Measurements from ENCODE around the gene PDPN.

PDPN gene

DNA sequence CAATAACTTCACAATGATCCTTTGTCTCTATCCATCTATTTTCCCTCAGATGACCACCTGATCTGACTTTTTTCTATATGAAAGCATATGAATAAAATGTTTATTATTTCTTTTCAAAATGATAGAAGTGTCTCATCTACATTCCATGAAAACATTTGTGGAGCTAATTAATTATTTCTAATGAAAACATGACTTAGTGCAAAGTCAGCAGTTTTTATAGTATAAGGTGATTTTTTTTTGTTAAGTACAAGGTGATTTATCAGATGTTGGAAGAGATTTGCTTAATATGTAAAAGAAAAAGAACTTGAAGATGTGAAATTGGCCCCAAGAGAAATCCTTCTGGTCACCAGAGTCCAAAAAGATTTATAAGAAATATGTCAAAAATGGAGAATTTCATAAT, 43.5 kb downstream of the PDPN start:
- Histone ChIP-seq H3K4me1 (ENCODE audit: control insufficient read depth, insufficient read depth, low read length) (no peaks in the 10 kb centered on the region), H3K9me3 (ENCODE audit: control insufficient read depth, low read length) (no peaks in the 10 kb centered on the region), H3K27me3 (ENCODE audit: control insufficient read depth, insufficient read depth, low read length, poor library complexity, severe bottlenecking) (no peaks in the 10 kb centered on the region), H3K36me3 (ENCODE audit: control insufficient read depth, insufficient read depth, low read length) (no peaks in the 10 kb centered on the region), H3K4me3 (ENCODE audit: insufficient read depth, low read depth, low read length) (no peak overlapping the region), H3K27ac (ENCODE audit: insufficient read depth, low read depth, low read length, poor library complexity, severe bottlenecking) (no peak overlapping the region)

- Histone ChIP-seq H3K27me3 (ENCODE audit: control insufficient read depth, insufficient read depth, low read length, poor library complexity, severe bottlenecking) (no peaks in the 10 kb centered on the region), H3K4me1 (ENCODE audit: control insufficient read depth, insufficient read depth, low read length) (no peaks in the 10 kb centered on the region), H3K9me3 (ENCODE audit: control insufficient read depth, low read length) (no peaks in the 10 kb centered on the region), H3K4me3 (ENCODE audit: insufficient read depth, low read depth, low read length) (no peak overlapping the region), H3K36me3 (ENCODE audit: control insufficient read depth, insufficient read depth, low read length) (no peaks in the 10 kb centered on the region), H3K27ac (ENCODE audit: insufficient read depth, low read depth, low read length, poor library complexity, severe bottlenecking) (no peak overlapping the region)
- 89 to 93% methylated on average over 3 of the region's 3 CpGs for WGBS, 2 experiments
Observed at GRCh38 chr1:13628218-13628617, 44.6 kb downstream of the PDPN start.

DNA sequence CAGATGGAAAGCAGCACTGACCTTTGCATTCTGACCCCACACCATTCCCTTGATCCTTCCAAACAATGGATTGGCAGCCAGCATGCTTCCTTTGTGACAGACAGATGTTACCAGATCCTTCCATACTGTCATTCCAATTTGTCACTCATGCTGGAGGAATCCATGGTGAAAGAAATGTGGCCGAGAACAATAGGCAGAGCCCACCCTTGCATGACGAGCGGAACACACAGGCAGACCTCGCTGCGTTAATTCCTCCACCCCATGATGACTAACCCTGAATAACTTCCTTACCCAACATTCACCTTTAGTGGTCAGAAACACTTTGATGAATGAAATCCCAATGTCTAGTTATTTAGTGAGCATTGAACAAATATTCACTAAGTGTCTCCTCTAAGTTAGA, 45.1 kb downstream of the PDPN start:
- Histone ChIP-seq H3K4me1 (ENCODE audit: control insufficient read depth, insufficient read depth, low read length) (no peaks in the 10 kb centered on the region), H3K27ac (ENCODE audit: insufficient read depth, low read depth, low read length, poor library complexity, severe bottlenecking) (no peak overlapping the region), H3K4me3 (ENCODE audit: insufficient read depth, low read depth, low read length) (no peak overlapping the region), H3K27me3 (ENCODE audit: control insufficient read depth, insufficient read depth, low read length, poor library complexity, severe bottlenecking) (no peaks in the 10 kb centered on the region), H3K36me3 (ENCODE audit: control insufficient read depth, insufficient read depth, low read length) (no peaks in the 10 kb centered on the region), H3K9me3 (ENCODE audit: control insufficient read depth, low read length) (no peaks in the 10 kb centered on the region)
- WGBS, 2 experiments, result 49 to 71% methylated on average over 5 of the region's 5 CpGs

DNA sequence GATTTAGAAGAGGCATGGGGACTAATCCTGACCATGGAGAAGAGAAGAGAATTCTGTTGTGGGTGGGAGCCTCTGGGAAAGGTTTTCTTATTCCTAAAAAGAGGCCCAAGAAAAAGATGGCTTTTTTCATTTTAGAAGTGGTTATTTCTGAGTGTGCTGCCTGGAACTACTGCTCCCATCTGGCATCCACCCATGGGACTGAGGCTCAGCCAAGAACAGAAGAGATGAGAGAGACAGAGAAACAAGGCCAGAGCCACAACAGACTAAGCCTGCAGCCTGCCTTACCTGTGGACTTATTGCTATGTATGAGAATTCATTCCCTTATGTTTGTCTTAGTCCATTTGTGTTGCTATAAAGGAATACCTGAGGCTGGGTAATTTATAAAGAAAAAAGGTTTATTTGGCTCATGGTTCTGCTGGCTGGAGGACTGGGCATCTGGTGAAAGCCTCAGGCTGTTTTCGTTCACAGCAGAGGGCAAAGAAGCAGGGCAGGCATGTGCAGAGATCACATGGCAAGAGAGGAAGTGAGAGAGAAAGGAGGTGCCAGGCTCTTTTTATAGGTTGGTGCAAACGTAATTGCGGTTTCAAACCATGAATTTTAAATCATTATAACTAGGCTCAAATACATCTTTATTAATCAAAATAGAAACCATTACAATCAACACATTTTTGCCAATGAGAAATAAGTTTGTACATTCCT, 58.8 kb downstream of the PDPN start:
- H3K4me3 ChIP-seq (ENCODE audit: insufficient read depth, low read depth, low read length), result no peak overlapping the region
- no peaks in the 10 kb centered on the region for H3K4me1 ChIP-seq (ENCODE audit: control insufficient read depth, insufficient read depth, low read length)
- 89 to 96% methylated on average over 3 of the region's 3 CpGs for WGBS, 2 experiments
- no peaks in the 10 kb centered on the region for H3K27me3 ChIP-seq (ENCODE audit: control insufficient read depth, insufficient read depth, low read length, poor library complexity, severe bottlenecking)
- no peaks in the 10 kb centered on the region for H3K36me3 ChIP-seq (ENCODE audit: control insufficient read depth, insufficient read depth, low read length)
- H3K9me3 ChIP-seq (ENCODE audit: control insufficient read depth, low read length), result no peaks in the 10 kb centered on the region
- H3K27ac ChIP-seq (ENCODE audit: insufficient read depth, low read depth, low read length, poor library complexity, severe bottlenecking), result no peak overlapping the region

DNA sequence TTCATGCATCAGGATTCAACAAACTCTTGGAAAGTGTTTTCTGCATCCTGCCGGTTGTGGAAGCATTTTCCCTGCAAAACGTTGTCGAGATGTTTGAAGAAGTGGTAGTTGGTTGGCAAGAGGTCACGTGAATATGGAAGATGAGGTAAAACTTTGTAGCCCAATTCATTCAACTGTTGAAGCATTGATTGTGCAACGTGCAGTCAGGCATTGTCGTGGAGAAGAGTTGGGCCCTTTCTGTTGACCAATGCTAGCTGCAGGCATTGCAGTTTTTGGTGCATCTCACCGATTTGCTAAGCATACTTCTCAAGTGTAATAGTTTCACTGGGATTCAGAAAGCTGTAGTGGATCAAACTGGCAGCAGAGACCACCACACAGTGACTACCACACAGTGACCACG, 59.4 kb downstream of the PDPN start:
- Histone ChIP-seq H3K27me3 (ENCODE audit: control insufficient read depth, insufficient read depth, low read length, poor library complexity, severe bottlenecking) (no peaks in the 10 kb centered on the region), H3K27ac (ENCODE audit: insufficient read depth, low read depth, low read length, poor library complexity, severe bottlenecking) (no peak overlapping the region), H3K36me3 (ENCODE audit: control insufficient read depth, insufficient read depth, low read length) (no peaks in the 10 kb centered on the region), H3K9me3 (ENCODE audit: control insufficient read depth, low read length) (no peaks in the 10 kb centered on the region), H3K4me1 (ENCODE audit: control insufficient read depth, insufficient read depth, low read length) (no peaks in the 10 kb centered on the region), H3K4me3 (ENCODE audit: insufficient read depth, low read depth, low read length) (no peak overlapping the region)
- 92 to 94% methylated on average over 8 of the region's 8 CpGs for WGBS, 2 experiments

- no peaks in the 10 kb centered on the region for H3K36me3 ChIP-seq (ENCODE audit: control insufficient read depth, insufficient read depth, low read length)
- H3K4me1 ChIP-seq (ENCODE audit: control insufficient read depth, insufficient read depth, low read length), result no peaks in the 10 kb centered on the region
- 94 to 97% methylated on average over 7 of the region's 7 CpGs for WGBS, 2 experiments
- H3K9me3 ChIP-seq (ENCODE audit: control insufficient read depth, low read length), result no peaks in the 10 kb centered on the region
- H3K27ac ChIP-seq (ENCODE audit: insufficient read depth, low read depth, low read length, poor library complexity, severe bottlenecking), result no peak overlapping the region
- H3K4me3 ChIP-seq (ENCODE audit: insufficient read depth, low read depth, low read length), result no peak overlapping the region
- H3K27me3 ChIP-seq (ENCODE audit: control insufficient read depth, insufficient read depth, low read length, poor library complexity, severe bottlenecking), result no peaks in the 10 kb centered on the region
Observed at GRCh38 chr1:13646521-13646920, 62.9 kb downstream of the PDPN start.

DNA sequence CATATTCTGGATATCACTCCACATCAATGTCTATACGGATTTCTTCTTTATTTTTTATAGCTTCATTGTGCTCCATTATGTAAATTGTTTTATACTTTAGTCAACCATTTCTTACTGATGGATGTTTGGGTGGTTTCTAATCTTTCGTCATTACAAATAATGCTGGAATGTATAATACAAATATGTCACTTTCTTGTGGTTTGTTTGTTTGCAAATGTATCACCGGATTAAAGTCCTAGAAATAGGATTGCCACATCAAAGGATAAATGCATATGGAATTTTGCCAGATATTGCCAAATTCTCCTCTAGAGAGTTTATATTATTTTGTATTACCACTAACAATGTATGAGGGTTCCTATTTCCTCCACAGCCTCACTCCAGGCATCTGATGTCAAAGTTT, 67.6 kb downstream of the PDPN start:
- Histone ChIP-seq H3K36me3 (ENCODE audit: control insufficient read depth, insufficient read depth, low read length) (no peaks in the 10 kb centered on the region), H3K4me3 (ENCODE audit: insufficient read depth, low read depth, low read length) (no peak overlapping the region), H3K9me3 (ENCODE audit: control insufficient read depth, low read length) (no peaks in the 10 kb centered on the region), H3K27me3 (ENCODE audit: control insufficient read depth, insufficient read depth, low read length, poor library complexity, severe bottlenecking) (no peaks in the 10 kb centered on the region), H3K27ac (ENCODE audit: insufficient read depth, low read depth, low read length, poor library complexity, severe bottlenecking) (no peak overlapping the region), H3K4me1 (ENCODE audit: control insufficient read depth, insufficient read depth, low read length) (no peaks in the 10 kb centered on the region)
- 90% methylated on average over 1 of the region's 3 CpGs; no CpG with 5 or more reads in 1 of the 2 experiments for WGBS, 2 experiments

DNA sequence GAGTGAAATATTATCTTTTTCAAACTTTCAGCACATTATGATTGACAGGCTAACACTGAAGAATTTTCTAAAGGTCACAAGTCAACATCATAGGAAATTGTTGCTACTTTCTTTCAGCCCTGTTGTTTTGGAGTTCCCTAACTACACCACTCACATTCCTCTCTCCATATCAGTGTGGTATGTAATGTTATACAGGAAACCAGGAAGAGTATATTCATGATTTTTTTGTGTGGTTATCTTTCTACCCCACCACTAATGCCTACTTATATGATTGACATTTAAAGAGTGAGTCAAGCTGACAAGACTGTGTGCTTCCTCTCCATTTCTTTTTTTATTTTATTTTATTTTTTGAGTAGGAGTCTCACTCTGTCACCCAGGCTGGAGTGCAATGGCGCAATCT, 68.6 kb downstream of the PDPN start:
- Histone ChIP-seq H3K4me1 (ENCODE audit: control insufficient read depth, insufficient read depth, low read length) (no peaks in the 10 kb centered on the region), H3K4me3 (ENCODE audit: insufficient read depth, low read depth, low read length) (no peak overlapping the region), H3K9me3 (ENCODE audit: control insufficient read depth, low read length) (no peaks in the 10 kb centered on the region), H3K27ac (ENCODE audit: insufficient read depth, low read depth, low read length, poor library complexity, severe bottlenecking) (no peak overlapping the region), H3K36me3 (ENCODE audit: control insufficient read depth, insufficient read depth, low read length) (no peaks in the 10 kb centered on the region), H3K27me3 (ENCODE audit: control insufficient read depth, insufficient read depth, low read length, poor library complexity, severe bottlenecking) (no peaks in the 10 kb centered on the region)
- 95% methylated on average over 1 of the region's 1 CpG for WGBS, 2 experiments

DNA sequence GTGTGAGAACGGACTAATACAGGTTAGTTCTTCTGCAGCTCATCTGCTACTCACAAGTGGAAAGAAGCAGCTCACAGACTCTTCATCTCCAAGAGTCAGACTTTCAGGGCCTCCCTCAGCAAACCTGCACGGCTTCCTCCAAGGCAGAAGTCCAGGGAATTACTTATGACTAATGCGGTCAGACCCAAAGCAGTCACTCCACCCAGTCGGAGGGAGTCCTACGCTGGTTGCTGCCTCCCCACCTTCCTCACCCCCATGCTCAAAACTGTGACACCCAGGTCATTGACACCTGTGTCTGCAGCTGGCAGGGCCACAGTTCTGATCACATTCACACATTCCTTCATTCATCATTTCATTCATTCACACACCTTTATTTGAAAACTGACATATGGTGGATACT, 77.9 kb downstream of the PDPN start:
- Histone ChIP-seq H3K27me3 (ENCODE audit: control insufficient read depth, insufficient read depth, low read length, poor library complexity, severe bottlenecking) (no peaks in the 10 kb centered on the region), H3K27ac (ENCODE audit: insufficient read depth, low read depth, low read length, poor library complexity, severe bottlenecking) (no peak overlapping the region), H3K9me3 (ENCODE audit: control insufficient read depth, low read length) (no peaks in the 10 kb centered on the region), H3K4me3 (ENCODE audit: insufficient read depth, low read depth, low read length) (no peak overlapping the region), H3K4me1 (ENCODE audit: control insufficient read depth, insufficient read depth, low read length) (no peaks in the 10 kb centered on the region), H3K36me3 (ENCODE audit: control insufficient read depth, insufficient read depth, low read length) (no peaks in the 10 kb centered on the region)
- 93 to 95% methylated on average over 5 of the region's 5 CpGs for WGBS, 2 experiments

- Histone ChIP-seq H3K27me3 (ENCODE audit: control insufficient read depth, insufficient read depth, low read length, poor library complexity, severe bottlenecking) (no peaks in the 10 kb centered on the region), H3K4me3 (ENCODE audit: insufficient read depth, low read depth, low read length) (no peak overlapping the region), H3K9me3 (ENCODE audit: control insufficient read depth, low read length) (no peaks in the 10 kb centered on the region), H3K4me1 (ENCODE audit: control insufficient read depth, insufficient read depth, low read length) (no peaks in the 10 kb centered on the region), H3K36me3 (ENCODE audit: control insufficient read depth, insufficient read depth, low read length) (no peaks in the 10 kb centered on the region), H3K27ac (ENCODE audit: insufficient read depth, low read depth, low read length, poor library complexity, severe bottlenecking) (no peak overlapping the region)
- WGBS, 2 experiments, result 76 to 95% methylated on average over 2 to 4 of the region's 4 CpGs
Observed at GRCh38 chr1:13662493-13662892, 78.9 kb downstream of the PDPN start.

DNA sequence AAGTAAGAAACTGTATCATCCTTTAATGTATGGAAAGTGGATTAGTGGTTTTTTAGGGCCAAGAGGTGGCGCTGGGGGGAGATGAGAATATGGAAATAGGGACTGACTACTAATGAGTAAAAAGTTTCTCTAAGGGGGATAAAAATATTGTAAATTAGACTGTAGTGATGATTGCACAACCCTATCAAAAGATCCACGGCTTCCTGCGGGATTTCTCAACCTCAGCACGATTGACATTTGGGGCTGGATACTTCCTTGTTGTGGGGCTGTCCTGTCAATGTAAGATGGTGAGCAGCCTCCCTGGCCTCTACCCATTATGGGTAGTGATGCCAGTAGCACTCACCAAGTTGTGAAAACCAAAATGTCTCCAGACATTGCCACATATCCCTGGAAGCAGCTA, 80.3 kb downstream of the PDPN start:
- H3K27me3 ChIP-seq (ENCODE audit: control insufficient read depth, insufficient read depth, low read length, poor library complexity, severe bottlenecking), result no peaks in the 10 kb centered on the region
- no peaks in the 10 kb centered on the region for H3K36me3 ChIP-seq (ENCODE audit: control insufficient read depth, insufficient read depth, low read length)
- WGBS, 2 experiments, result 88 to 89% methylated on average over 4 of the region's 4 CpGs
- H3K27ac ChIP-seq (ENCODE audit: insufficient read depth, low read depth, low read length, poor library complexity, severe bottlenecking), result no peak overlapping the region
- no peak overlapping the region for H3K4me3 ChIP-seq (ENCODE audit: insufficient read depth, low read depth, low read length)
- no peaks in the 10 kb centered on the region for H3K4me1 ChIP-seq (ENCODE audit: control insufficient read depth, insufficient read depth, low read length)
- H3K9me3 ChIP-seq (ENCODE audit: control insufficient read depth, low read length), result no peaks in the 10 kb centered on the region

All from ectodermal cell (in vitro differentiated cells).